PC-9 (cell line): ENCODE results near the gene LRRC8C.

Experiments used
- CTCF ChIP-seq: fragments of 200-600 bp; sonication (generic); conservative IDR thresholded peaks from 2 replicates; pipeline ENCODE4 v1.6.1; 2017; ENCODE audit warnings: mixed run types, antibody characterized with exemption, mild to moderate bottlenecking, moderate library complexity
- EZH2 ChIP-seq: fragments of 200-600 bp; sonication (generic); IDR thresholded peaks from 2 replicates; pipeline ENCODE4 v1.8.0; 2017; ENCODE audit warnings: antibody characterized with exemption, low read depth

GRCh38 chr1:89589515-89589914 lies 43.4 kb upstream of the LRRC8C start:
- TF ChIP-seq CTCF, result no peak
- no peak for TF ChIP-seq EZH2
